HEK293T (cell line): ENCODE measurements around the gene MAD2L2.
A peak's percentile ranks its signal among the peaks of the same experiment; 100 is the strongest.

Experiments used
- CTCF ChIA-PET: fragments of 350-600 bp; formaldehyde crosslinking; extraction: SDS; loops from one replicate; lab custom pipeline; 2021; ENCODE audit warnings: antibody characterized with exemption, inconsistent platforms; lab: Yijun Ruan, JAX
- POLR2A ChIA-PET: fragments of 350-600 bp; formaldehyde crosslinking; extraction: SDS; loops from one replicate; lab custom pipeline; 2020; ENCODE audit warnings: antibody characterized with exemption, inconsistent platforms; lab: Yijun Ruan, JAX
- DNase-seq: peaks from one replicate; pipeline ENCODE4 v3.0.0; 2012; ENCODE audit warnings: mixed read lengths; ENCODE audit errors: extremely low spot score
- ARNT ChIP-seq: fragments of 450-650 bp; IDR thresholded peaks from 2 replicates; pipeline ENCODE4 v1.6.1; 2017; ENCODE audit warnings: mild to moderate bottlenecking
- BHLHE40 ChIP-seq: fragments of 450-650 bp; IDR thresholded peaks from 2 replicates; pipeline ENCODE4 v1.6.1; 2016; ENCODE audit warnings: mild to moderate bottlenecking, moderate library complexity, borderline replicate concordance
- CTBP1 ChIP-seq: fragments of 450-650 bp; IDR thresholded peaks from 2 replicates; pipeline ENCODE4 v1.6.1; 2016; ENCODE audit warnings: borderline replicate concordance
- ELF4 ChIP-seq: fragments of 450-650 bp; IDR thresholded peaks from 2 replicates; pipeline ENCODE4 v1.6.1; 2017; ENCODE audit warnings: antibody characterized with exemption
- FOXA1 ChIP-seq: fragments of 450-650 bp; IDR thresholded peaks from 2 replicates; pipeline ENCODE4 v1.6.1; 2016; ENCODE audit warnings: mild to moderate bottlenecking
- FOXK2 ChIP-seq: fragments of 450-650 bp; IDR thresholded peaks from 2 replicates; pipeline ENCODE4 v1.6.1; 2016; ENCODE audit warnings: mild to moderate bottlenecking
- FOXM1 ChIP-seq: fragments of 450-650 bp; IDR thresholded peaks from 2 replicates; pipeline ENCODE4 v1.6.1; 2017; ENCODE audit warnings: mild to moderate bottlenecking, borderline replicate concordance
- HDGF ChIP-seq: fragments of 450-650 bp; IDR thresholded peaks from 2 replicates; pipeline ENCODE4 v1.6.1; 2017; ENCODE audit warnings: antibody characterized with exemption, borderline replicate concordance
- L3MBTL2 ChIP-seq: fragments of 450-650 bp; conservative IDR thresholded peaks from 2 replicates; pipeline ENCODE4 v1.6.1; 2016; ENCODE audit warnings: mild to moderate bottlenecking
- LEF1 ChIP-seq: fragments of 450-650 bp; IDR thresholded peaks from 2 replicates; pipeline ENCODE4 v1.6.1; 2017; ENCODE audit warnings: mild to moderate bottlenecking, borderline replicate concordance
- NFRKB ChIP-seq: fragments of 450-650 bp; IDR thresholded peaks from 2 replicates; pipeline ENCODE4 v1.6.1; 2016; ENCODE audit warnings: mild to moderate bottlenecking, moderate library complexity
- PKNOX1 ChIP-seq: fragments of 450-650 bp; IDR thresholded peaks from 2 replicates; pipeline ENCODE4 v1.6.1; 2016
- SP1 ChIP-seq: fragments of 450-650 bp; IDR thresholded peaks from 2 replicates; pipeline ENCODE4 v1.6.1; 2017
- SUZ12 ChIP-seq: fragments of 450-650 bp; IDR thresholded peaks from 2 replicates; pipeline ENCODE4 v1.6.1; 2016; ENCODE audit warnings: mild to moderate bottlenecking
- TARDBP ChIP-seq: fragments of 450-650 bp; IDR thresholded peaks from 2 replicates; pipeline ENCODE4 v1.6.1; 2016
- ZNF384 ChIP-seq: fragments of 450-650 bp; IDR thresholded peaks from 2 replicates; pipeline ENCODE4 v1.6.1; 2016

The MAD2L2 gene

GRCh38 chr1:11701981-11702803 lies 21.2 kb upstream of the MAD2L2 start:
- DNase-seq, result no peak
- TF ChIP-seq ARNT (no peak), TARDBP (peak; percentile 46; the same call in 1 of the 2 replicates), ZNF384 (no peak), FOXK2 (no peak), PKNOX1 (no peak)
- ChIA-PET POLR2A (no interaction called here), CTCF (no interaction called here)

- ChIA-PET CTCF (no interaction called here), POLR2A (no interaction called here)
- DNase-seq, result no peak
- TF ChIP-seq FOXK2 (no peak), PKNOX1 (no peak), HDGF (no peak), BHLHE40 (no peak), FOXA1 (no peak), FOXM1 (no peak), ARNT (no peak), ZNF384 (no peak), NFRKB (no peak), CTBP1 (no peak), SUZ12 (no peak), TARDBP (no peak), SP1 (no peak), ELF4 (no peak), LEF1 (no peak), L3MBTL2 (no peak)
These were observed 20.6 kb upstream of the MAD2L2 start for GRCh38 chr1:11701551-11701961.

- DNase-seq, result no peak
- TF ChIP-seq LEF1 (no peak), FOXK2 (no peak), CTBP1 (no peak), SP1 (no peak), NFRKB (no peak), L3MBTL2 (no peak), PKNOX1 (no peak)
- ChIA-PET POLR2A (no interaction called here), CTCF (no interaction called here)
These were observed 19.9 kb upstream of the MAD2L2 start for GRCh38 chr1:11700601-11701467.

- ChIA-PET POLR2A (no interaction called here), CTCF (interaction anchor here (1.5 to 1.6 kb wide), 2 partner anchors 10 to 22 kb away, joined by 3 to 5 read pairs; no protein-coding TSS in a partner anchor)
- no peak for DNase-seq
- TF ChIP-seq FOXM1 (no peak), ZNF384 (no peak), L3MBTL2 (no peak)
These were observed 16.9 kb upstream of the MAD2L2 start for GRCh38 chr1:11697893-11698210.

GRCh38 chr1:11697188-11697892 lies 16.4 kb upstream of the MAD2L2 start:
- TF ChIP-seq TARDBP, result no peak
- no peak for TF ChIP-seq ELF4
- TF ChIP-seq HDGF, result no peak
- no peak for TF ChIP-seq CTBP1
- no peak for TF ChIP-seq FOXM1
- no peak for TF ChIP-seq SUZ12

GRCh38 chr1:11695861-11696260 lies 14.9 kb upstream of the MAD2L2 start:
- no peak for TF ChIP-seq BHLHE40
- no peak for TF ChIP-seq L3MBTL2
- TF ChIP-seq PKNOX1, result no peak
- TF ChIP-seq SUZ12, result no peak
- TF ChIP-seq LEF1, result no peak
- no peak for TF ChIP-seq FOXK2
- no peak for TF ChIP-seq ARNT
- no peak for TF ChIP-seq CTBP1
- TF ChIP-seq ZNF384, result no peak
- no peak for TF ChIP-seq ELF4
- TF ChIP-seq SP1, result no peak
- TF ChIP-seq TARDBP, result no peak
- TF ChIP-seq NFRKB, result no peak
- no peak for TF ChIP-seq HDGF
- no peak for TF ChIP-seq FOXM1
- no peak for TF ChIP-seq FOXA1
- POLR2A ChIA-PET, result no interaction called here
- DNase-seq, result no peak
- CTCF ChIA-PET, result interaction anchor here (0.6 to 1.2 kb wide), 2 partner anchors 14 to 15 kb away, joined by 3 read pairs; no protein-coding TSS in a partner anchor

More at GRCh38 chr1:11697188-11697892, 16.4 kb upstream of the MAD2L2 start:
- POLR2A ChIA-PET, result no interaction called here
- DNase-seq, result no peak
- CTCF ChIA-PET, result interaction anchor here (1.5 to 1.6 kb wide), 2 partner anchors 10 to 22 kb away, joined by 3 to 5 read pairs; no protein-coding TSS in a partner anchor
